ENCODE data around the gene CGB5.

The CGB5 gene

DNA sequence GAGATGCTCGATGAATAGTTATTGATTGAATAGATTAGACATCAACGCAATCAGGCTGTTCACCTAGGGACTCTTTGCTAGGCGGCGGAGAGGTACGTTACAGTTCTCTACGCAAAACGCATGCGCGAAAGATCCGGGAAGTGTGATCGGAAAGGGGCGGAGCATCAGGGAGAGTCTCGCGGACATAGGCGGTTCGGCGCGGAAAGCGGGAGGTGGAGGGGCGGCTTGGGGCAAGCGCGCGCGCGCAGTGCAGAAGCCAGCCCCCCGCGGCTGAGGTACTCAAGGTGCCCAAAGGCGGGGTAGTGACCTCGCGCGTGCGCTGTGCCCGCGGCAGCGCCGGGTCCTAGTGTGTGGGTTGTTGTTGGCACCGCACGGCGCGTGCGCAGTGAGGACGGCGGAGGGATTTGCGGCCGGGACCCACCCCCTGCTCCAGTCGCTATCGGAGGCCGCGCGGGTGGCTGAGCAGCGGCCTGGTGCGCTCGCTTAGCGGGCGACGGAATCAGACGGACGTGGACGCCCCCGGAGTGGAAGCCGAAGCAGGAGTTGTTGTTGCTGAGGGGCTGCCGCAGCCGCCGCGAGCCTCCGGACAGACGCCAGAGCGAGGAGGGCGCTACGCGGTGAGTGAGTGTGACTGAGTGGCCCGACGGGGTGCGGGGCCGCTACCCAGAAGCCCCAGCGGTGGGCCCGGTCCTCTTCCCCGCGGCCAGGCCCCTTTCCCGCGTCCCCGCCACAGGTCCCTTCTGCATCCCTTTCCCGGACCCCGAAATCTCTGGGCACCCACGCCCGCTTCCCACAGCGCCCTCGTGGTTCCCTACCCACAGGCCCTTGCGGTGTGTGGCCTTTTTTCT, 41.6 kb downstream of the CGB5 start, which contains the start of gene SNRNP70:
Gene SNRNP70 (plus strand): TSS at position 432 of the 848 bp plus-strand sequence. CDS start 964 bp downstream, outside the sequence.
- DNase-seq (ENCODE audit: low read depth in 2 of 3, low spot score in 1 of 3) = peak; percentile 97 to 99 (median 98)

DNA sequence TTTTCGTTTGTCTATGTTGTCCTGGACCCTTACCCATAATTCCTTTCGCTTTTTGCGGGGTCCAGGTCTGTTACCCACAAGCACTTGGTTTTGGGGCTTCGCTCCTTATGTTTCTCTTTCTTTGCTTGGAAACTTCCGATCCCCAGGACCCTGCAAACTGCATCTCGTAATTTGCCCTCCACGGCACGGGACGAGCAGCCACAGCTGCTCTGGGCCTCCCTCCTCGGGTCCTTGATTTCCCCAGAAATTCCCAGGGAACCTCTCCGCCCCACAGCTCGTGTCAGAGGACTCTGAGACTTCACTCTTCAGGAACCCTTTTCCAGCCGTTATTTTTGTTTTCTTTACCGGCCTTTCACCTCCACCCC, 42.2 kb downstream of the CGB5 start:
- no peak for DNase-seq (ENCODE audit: low read depth in 2 of 3, low spot score in 1 of 3)

DNA sequence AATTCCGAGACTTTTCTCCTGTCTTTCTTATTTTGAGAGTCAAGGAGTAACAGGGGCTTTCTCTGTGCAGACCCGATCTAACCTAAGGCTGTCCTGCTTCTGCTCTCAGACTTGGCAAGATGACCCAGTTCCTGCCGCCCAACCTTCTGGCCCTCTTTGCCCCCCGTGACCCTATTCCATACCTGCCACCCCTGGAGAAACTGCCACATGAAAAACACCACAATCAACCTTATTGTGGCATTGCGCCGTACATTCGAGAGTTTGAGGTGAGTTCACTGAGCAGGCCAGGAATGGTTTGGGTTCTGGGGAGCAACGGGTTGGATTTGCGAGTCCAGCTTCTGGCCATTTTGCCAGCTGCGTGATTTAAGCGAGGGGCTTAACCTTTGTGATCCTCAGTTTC, 42.6 kb downstream of the CGB5 start:
- DNase-seq (ENCODE audit: low read depth in 2 of 3, low spot score in 1 of 3) = no peak

DNA sequence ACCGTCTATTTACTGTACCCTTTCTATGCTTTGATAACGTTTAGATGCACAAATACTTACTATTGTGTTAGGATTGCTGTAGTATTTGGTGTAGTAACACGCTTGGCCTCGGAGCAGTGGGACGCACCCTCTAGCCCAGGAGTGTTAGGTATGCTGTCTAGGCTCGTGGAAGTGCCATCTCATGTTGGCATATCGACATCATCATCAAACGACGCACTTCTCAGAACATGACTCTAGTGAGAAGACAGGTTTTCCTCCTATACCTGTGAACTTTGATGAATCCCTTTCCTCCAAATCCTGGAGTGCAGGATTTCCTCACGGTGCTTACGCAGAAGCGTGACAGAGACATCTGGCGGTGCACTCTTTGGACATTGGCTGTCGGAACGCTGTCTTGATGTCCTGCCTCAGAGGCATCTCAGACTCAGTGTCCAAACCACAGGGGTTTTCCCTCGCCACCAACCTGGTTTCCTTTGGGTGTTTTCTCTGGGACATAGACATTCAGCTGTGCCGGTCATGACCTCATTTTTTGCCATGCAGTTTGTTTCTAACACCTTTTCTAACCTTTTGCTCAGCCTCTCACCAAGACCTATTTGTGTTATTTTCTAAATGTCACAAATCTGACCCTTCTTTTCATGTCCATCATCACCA, 47.9 kb downstream of the CGB5 start:
- DNase-seq (ENCODE audit: low read depth in 2 of 3, low spot score in 1 of 3) = no peak

DNA sequence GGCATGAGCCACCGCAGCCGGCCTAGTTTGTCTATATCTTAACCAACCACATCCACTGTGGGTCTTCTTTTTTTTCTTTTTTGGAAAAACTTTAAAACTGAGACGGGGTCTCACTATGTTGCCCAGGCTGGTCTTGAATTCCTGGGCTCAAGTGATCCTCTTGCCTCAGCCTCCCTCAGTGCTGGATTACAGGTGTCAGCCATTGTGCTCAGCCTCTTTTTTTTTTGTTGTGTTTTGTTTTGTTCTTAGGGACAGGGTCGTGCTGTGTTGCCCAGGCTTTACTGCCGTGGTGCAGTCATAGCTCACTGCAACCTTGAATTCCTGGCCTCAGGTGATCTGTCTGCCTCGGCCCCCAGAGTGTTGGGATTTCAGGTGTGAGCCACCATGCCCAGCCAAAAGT, 49.0 kb downstream of the CGB5 start:
- DNase-seq (ENCODE audit: low read depth in 2 of 3, low spot score in 1 of 3) = no peak
